NCI-H128 (cell line): ENCODE data around the gene HOXA9.

Experiments used
- DNase-seq: peaks from one replicate; lab custom pipeline; 2025; ENCODE audit not compliant: unreplicated experiment; lab: John Stamatoyannopoulos, UW

HOXA9 gene

DNA sequence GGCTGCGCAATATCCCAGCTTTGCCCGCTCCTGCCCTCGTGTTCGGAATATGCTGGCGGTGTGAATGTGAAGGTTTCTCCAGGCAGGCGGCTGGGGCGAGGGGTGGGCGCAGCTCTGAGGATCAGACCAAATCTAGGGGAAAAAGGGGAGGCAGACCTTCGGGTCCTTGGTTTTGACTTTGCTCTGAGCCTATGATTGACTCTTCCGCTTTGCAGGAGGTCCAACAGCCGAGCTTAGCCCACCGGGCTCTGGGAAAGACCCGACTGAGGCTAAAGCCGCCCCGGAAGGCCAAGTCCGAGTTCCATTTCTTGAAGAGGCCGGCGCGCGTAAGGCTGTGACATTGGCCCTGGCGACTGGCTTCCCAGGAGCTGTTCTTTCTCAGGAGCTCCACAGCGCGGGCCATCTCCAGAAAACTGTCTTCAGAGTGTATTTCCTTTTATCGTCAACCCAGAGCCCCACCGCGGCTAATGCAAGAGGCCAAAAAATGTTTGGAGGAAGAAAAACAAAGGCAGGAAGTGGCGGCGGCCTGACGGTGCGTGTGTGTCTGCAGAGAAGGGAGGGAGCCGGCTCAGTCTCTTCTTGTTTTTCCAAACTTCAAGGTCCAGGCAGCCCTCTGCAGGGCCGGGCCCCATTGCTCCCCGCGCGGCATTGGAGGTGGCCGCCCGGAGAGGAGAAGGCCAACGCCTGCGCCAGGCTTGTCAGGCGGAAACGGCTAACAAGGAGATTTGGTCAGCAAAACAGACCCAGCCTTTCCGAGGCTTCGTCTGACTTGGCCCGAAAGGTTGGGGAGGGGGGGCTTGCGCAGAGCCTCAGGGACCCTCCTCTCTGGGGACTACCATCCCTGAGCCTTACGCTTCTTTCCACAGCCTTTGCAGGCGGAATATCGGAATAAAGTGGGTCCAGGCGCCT lies 23.3 kb upstream of the HOXA9 start:
- no peak for DNase-seq

DNA sequence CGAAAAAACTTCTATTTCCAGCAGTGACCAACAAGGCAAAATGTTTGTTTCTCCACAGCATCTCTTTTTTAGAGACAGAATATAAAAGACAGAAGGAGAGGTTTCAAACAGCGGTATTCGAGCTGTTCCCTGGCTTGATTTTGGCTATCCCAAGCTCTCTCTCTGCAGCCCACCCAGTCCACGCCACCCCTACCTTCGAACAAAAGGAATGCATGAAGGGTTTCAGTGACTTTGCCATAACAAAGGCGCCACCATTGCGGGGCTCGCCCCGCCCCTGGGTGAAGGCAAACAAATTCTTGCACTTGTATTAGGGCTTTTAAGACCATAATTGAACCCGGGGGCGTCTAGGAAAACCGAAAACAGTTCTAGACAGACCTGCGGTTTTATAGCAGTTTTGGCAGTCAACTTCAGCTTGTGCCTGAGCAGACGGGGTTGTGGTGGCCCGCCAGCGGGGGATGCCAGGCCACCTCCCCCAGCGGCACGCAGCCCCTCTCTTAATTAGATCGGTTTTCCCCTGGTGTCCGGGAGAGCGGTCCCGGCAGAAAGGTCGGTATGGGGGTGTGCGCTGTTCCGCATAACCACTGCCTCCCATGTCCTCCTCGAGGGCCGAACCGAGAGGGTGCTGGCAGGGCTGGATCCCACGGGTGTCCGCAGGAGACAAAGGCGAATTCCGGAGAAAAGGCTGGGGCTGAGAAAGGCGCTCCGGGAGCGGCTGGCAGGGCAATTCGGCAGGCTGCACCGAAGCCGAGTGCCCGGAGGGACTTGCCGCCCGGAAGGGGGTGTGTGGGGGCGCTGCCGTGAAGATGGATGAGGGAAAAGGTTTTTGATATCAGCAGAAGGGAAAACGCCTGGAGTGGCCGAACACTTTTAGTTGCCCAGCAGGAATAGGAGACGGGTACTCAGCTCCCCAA lies 22.4 kb upstream of the HOXA9 start:
- no peak for DNase-seq

DNA sequence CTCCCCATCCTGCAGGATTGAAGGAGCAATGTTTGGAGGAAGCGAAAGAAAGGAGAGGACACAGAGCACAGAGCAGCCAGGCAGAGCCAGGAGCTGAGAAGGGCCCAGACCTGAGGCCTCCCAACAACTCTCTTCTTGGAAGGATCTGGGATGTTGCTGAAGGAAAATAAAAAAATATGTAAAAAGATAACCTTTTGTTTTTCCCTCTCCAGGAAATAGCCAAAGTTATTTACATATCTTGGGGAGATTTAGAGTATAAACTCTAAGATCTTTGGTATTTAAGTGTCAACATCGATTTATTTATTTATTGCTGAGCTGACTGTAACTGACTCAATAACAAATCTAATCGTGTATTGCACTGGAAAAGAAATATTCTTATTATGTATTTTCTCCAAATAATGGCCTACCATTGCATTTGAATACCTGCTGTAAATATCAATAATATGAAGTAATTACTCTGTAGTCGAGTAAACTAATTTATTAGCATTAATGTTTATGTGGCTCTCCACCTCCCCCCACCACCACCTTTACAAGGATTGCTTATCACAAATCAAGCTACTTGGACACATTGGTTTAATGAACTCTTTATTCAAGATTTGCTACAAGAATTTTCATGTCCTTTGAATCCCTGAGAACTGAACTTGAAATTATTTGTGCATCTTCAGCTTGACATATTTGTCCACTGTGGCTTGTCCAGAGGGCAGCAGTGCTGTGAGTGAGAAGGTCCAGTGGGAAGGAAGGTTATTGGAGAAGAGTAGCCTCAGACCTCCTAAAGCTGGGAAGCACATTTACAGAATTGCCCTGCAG lies 21.5 kb upstream of the HOXA9 start:
- no peak for DNase-seq

DNA sequence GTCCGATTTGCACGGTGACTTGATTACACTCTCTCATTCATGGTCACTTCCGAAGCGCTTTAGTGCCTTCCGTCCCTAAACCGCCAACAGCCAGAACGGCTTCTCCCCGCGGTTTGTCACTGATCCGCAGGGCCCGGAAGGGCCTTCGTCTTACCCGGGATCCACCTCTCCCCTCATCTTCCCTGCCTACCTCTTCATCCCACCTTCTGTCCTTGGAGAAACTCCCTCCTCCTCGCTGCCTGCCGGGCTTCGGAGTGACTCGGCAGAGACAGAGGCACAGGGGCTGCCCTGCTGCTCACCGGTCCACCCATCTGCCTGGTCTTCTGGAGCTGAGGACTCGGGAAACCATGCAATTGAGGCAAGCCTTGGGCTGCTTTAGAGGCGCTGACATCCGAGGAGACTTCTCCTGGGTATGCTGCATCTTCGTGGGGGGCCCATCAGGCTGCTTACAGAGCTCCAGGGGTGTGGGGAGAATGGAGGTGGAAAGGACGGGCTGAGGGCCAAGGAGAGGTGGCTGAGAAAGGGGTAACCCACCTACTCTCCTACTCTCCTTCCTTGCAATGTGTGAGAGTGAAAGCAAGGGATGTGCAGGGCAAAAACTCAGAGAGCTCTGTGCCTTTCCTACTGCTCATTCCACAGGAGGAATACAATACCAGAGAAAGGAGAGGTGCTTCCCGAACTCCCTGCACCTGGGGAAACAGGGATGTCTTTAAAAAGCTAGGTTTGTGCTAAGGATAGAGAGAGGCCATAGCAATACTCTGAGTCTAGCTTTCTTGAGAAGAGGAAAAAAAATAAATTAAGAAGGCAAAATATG lies 20.7 kb upstream of the HOXA9 start:
- DNase-seq, result no peak

DNA sequence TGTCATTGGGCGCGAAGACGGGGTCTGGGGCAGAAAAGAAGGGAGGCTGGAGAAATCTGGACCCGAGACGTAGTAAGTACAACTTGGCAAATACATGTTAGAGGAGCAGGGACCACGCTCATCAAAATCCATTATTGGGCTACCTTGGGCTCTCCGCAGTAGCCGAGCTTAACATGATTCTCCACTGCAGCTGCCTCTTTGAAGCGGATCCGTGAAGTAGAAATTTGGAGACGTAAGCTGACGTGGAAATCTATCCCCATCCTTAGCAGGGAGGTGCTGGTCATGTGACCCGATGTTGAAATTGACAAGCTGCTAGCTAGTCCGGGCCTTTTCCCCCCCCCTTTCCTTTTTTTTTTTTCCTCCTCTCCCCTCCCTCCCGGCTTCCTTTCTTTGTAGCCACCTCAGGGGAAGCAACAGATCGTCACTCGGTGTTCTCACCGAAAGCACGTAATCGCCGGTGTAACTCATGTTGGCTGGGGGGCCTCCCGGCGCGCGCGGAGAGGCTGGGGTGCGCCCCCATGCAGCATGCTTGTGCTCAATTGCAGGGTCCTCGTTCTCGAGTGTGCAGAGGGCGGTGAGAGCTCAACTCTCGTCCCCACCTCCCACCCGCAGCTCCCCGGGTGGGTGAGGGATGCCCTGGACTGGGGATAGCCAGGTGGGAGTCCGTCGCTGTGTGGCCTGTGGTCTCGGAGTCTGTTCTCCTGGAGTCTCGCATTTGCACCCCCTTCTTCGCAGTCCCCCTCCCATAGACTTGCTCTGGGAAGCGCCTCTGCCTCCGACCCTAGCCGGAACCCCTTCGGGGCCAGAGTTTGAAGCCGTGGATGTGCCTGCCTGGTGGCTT lies 19.9 kb upstream of the HOXA9 start, which contains the start of gene HOXA11:
TSS of gene HOXA11 (minus strand) at position 220 of the 841 bp plus-strand sequence. CDS start at position 132, 88 bp downstream.
- no peak for DNase-seq

DNA sequence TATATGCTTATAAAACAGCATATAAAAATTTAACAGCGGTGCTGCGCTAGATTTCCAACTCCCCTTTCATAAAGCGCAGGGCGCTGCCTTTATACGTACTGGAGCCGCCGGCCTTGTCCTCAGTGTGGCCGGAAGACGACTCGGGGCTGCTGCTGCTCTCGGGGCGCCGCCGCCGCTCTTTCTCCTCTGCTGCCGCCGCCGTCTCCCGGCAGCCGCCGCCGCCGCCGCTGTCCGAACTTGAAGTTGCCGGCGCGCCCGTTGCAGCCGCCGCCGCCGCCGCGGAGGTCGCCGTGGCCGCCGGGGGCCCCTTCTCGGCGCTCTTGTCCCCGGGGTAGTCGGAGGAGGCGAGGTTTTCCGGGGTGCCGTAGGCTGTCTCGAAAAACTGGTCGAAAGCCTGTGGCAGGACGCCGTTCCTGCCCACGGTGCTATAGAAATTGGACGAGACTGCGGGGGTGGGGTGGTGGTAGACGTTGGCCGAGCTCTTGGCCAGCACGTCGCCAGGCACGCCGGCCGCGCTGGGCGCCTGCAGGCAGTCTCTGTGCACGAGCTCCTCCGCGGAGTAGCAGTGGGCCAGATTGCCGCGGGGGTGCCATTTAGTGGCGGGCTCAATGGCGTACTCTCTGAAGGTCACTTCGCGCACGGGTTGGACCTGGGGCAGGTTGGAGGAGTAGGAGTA lies 19.1 kb upstream of the HOXA9 start:
- DNase-seq, result no peak

DNA sequence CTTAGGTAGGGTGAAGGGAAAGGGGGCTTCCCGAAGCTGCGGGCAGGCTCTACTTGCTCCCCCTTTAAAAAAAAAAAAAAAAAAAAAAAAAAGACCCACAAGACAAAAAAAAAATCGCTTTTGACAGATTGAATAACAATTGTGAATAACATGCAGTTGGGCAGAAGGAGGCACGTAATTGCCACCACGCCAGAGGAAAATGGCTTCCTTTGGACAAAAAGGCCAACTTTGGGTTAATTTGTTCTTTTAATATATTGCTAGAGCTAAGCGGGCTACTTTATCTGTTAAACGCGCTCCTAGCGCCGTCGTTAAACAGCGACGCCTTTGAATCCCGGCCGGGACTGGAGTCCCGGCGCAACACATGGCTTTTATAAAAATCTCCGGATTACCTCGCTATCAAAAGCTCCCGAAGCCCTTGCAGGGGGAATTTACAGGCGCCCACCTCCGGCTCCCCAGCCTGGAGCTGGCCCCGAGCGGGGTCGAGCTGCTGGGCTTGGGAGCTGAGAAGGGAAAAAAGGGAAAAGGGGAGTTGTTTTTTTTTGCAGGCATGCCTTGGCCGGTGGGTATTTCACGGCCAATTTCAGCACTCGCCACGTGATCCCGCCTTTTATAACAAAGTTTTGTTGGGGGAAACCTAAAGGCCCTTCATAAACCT lies 18.5 kb upstream of the HOXA9 start:
- DNase-seq, result no peak

DNA sequence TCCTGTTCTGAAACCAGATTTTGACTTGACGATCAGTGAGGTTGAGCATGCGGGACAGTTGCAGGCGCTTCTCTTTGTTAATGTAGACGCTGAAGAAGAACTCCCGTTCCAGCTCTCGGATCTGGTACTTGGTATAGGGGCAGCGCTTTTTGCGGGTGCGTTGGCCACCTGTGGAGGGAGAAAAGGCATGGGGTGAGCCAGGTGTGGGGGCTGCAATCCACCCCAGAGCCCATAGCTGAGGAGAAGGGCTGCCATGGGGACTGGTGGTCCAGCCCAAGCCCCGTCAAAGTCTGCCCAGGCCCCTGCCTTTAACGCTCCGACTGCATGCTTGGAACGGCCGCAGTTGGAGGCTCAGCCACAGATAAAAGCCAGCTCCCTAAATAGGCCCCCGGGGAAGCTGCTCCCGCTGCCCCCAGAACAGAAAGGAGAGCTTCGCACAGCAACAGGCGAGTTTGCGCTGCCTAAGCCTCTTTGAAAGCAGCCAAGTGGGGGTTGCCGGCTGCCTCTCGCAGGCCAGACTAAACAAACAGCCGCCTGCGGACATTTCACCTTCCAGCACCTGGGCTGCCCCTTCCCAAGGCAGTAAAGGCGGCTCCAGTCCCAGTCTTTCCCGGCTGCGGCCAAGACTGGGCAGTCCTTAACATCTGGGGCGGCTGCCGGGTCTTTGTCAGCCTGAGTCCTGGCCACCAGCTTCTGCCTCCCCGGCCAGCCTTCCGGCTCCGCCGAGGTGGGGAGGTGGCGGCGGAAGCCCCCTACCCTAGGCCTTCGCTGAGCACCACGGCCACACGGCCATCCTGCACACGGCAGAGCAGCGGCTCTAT lies 17.7 kb upstream of the HOXA9 start:
- peak; percentile 36 for DNase-seq

DNA sequence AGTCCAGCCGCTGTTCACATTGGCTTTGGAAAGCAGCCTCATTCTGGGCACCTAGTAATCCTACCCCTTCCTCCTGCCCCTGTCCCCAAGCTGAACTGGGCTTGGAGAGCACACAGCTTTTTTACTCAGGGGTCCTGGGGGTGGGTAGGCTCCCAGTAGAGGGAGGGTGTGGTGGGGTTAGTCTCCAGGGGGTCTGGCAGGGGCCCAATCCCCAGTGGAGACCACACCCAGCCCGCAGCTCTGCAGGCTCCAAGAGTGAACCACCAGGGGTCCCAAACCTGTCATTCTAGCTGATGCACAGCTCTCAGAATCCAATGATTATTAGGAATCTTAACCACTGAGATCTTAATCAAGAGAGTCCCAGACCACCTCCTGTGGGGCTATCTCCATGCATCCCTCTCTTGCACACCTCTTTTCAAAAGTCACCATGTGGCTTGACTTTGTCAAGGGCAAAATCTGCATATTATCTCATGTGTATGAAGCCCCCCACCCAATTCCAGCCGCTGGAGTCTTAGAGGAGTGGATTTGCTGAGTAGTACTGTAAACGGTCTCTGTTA lies 17.0 kb upstream of the HOXA9 start:
- no peak for DNase-seq

DNA sequence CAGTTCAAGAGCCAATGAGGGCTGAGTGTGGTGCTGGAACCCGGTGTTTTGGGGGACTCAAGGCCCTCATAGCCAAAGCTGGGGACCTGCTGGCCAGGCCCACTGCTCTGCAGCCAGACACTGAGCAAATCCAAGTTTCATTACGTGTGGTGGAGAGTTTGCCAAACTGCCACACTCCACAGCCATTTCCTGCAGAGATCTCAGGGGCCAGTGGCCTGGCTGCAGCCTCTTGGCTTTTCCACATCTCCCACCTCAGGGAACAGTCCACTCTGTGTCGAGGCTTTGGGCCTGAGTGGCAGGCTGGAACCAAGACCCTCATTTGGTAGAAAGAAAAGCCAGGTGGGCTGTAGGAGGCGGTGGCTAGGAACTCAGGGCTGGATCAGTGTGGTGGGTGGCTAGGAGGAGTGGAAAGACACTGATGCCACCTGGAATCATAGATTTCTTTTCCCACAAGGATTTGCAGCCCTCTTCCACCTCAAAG lies 16.5 kb upstream of the HOXA9 start:
- no peak for DNase-seq

DNA sequence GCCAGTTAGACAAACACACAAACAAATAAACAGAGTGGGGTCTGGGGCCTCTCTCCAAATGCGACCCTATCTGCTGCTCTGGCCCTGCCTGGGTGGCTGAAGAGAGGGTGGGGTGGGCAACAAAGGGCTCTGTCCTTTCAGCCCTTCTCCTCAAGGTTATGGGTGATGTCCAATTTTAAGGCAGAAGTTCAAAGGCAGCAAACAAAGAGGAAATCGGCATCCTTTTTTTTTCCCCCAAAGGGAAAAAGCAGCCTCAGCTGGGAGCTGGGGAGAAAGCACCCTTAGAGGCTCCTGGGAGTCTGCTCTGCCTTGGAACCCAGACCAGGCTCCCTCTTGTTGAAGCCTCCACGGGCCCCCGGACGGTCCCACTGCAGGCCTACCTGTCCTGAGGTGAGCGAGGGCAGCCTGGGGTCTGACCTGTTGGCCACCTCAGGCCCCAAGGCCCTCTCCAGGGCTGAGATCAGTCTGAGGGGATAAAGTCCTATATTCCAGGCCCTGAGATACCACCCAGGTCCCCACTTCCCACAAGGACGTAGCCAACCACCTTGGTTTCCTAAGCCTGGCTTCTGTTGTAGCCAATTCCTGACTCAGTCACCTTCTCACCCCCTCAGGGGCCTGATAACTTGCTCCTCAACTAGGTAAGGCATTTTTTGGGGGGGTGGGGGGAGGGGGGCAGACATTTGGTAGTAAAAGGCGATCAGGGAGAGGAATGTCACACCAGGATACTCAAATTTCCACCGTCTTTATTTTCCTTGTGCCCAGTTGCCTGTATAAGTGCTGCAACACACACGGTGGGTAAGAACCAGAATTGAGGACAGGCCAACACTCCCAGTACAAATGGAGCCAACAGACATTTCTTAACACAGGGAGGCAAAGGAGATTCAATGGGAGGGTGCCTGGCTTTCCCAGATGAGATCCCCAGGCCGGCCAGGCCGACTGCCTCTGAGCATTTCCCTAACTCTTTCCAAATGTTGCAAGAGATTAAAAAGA lies 15.4 kb upstream of the HOXA9 start:
- no peak for DNase-seq

DNA sequence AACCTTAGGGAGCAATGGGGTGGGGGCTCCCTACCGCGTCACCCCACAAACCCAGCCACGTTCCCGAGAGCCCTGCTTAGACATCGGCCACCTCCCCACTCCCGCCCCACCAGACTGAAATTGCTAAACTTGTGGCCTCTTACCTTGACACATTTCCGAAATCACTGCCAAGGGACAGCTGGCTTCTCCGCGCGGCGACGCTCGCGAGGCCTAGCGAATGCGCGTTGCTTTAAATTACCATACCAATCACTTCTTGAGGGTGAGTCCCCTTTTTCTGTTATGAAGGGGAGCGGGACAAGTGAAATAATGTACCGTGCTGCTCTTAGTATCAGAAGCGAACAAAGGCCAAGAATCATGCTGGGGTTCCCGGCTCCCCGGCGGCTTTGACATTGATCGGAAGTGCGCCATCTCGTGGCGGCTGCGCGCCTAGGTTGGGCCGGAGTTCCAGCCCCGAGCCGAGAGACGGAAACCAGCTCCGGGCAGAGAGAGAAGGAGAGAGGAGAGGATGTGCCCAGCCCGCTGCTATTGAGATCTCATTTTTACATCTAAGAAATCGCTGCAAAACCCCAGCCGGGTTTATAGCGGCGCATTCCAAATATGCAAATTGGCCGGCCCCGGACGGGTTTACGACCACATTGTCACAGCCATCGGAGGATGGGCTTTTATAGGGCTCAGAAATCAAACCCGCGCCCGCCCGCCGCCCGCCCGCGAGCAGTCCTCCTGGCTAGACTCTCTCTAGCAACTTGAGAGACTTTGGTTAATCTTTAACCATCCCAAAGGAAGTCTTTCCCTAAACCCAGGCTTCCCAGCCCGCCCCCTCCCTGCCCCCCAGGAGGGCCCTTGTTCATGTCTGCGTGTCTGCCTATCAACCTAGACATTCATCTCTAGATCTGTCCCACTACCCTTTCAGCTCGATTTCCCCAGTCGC lies 14.4 kb upstream of the HOXA9 start:
- DNase-seq, result no peak

DNA sequence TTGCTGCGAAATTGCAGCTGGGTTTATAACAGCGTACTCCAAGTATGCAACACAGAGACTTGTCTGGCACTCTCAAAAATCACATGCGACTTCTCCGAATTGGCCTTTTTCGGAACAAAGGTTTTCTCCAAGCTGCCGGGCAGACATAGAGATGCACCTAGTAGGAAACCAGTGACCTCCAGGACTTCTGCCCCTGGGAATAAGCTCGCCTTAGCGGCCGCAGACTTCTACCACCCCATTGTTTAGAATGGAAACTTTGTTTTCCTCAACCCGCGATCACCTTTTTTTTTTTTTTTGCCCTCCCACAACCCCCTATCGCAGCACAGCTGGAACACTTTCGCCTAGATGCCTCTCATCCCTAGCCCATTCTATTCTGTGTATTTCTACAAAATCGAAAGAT lies 13.7 kb upstream of the HOXA9 start:
- DNase-seq, result no peak

DNA sequence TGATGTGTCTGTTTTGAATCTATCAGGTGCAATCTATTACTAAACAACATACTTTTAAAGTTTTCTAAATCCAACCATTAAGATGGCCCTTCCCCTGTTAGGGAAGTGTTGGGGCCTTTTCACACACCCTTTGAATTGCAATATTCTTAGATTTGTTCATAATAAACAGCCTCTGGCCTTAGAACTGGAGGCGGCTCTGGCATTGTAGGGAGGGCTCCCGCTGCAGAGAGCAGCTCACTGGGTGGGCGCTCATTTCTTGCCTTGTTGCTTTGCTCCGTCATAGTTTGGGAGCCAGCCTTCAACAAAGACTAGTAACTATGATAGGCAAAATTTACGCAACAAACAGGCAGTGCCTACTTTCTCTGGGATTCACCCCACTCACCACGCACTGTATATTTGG lies 13.0 kb upstream of the HOXA9 start:
- DNase-seq, result no peak
